ENCODE results near the gene PRODH2. TPM values are rescaled to one million over a fixed set of nuclear protein-coding genes. Genes with fewer than 3 reads are reported as not detected.

The PRODH2 gene
- total RNA-seq, 4 donors from 2014 or later = not detected

- TF ChIP-seq, protein P1, sequence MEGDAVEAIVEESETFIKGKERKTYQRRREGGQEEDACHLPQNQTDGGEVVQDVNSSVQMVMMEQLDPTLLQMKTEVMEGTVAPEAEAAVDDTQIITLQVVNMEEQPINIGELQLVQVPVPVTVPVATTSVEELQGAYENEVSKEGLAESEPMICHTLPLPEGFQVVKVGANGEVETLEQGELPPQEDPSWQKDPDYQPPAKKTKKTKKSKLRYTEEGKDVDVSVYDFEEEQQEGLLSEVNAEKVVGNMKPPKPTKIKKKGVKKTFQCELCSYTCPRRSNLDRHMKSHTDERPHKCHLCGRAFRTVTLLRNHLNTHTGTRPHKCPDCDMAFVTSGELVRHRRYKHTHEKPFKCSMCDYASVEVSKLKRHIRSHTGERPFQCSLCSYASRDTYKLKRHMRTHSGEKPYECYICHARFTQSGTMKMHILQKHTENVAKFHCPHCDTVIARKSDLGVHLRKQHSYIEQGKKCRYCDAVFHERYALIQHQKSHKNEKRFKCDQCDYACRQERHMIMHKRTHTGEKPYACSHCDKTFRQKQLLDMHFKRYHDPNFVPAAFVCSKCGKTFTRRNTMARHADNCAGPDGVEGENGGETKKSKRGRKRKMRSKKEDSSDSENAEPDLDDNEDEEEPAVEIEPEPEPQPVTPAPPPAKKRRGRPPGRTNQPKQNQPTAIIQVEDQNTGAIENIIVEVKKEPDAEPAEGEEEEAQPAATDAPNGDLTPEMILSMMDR (IDR thresholded peaks at IDR 0.05; ENCODE audit: low read depth) = no peak
Measured at GRCh38 chr19:35775046-35775297, 37.7 kb downstream of the PRODH2 start.

DNA sequence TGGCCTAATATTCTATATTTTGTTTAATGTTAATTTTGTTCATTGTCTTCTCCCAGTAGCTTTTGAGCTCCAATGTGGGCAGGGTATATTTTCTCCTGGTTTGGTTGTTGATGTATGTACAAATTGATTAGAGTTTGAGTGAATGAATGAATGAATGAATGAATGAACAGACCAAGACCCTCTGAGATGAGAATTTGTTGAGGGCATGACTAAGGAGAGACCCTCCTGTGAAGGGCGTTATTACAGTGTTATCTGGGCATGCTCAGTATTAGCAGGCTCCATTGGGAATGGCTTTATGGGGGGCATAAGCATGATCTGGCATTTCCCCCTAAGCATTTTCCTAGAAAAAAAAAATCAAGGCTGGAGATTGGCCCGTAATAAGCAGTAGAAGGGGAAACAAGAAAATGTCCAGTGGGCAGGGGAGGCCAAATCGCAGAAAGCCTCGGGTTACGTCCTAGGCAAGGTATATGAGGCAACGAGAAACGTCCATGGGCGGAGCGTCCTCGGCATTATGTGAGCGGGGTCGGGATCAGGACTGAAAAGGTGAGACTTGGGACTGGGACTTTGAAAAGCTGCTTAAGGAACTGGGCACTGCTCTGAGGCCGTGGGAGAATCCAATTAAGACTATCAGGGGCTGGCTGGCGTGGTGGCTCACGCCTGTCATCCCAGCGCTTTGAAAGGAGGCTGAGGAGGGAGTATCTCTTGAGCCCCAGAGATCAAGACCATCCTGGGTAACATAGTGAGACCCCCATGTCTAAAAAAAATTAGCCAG, 38.2 kb downstream of the PRODH2 start:
- TF ChIP-seq, protein P1 (IDR thresholded peaks at IDR 0.05; ENCODE audit: low read depth) = no peak

- TF ChIP-seq, protein P1 (IDR thresholded peaks at IDR 0.05; ENCODE audit: low read depth) = no peak
Measured at GRCh38 chr19:35773020-35773806, 39.4 kb downstream of the PRODH2 start.

DNA sequence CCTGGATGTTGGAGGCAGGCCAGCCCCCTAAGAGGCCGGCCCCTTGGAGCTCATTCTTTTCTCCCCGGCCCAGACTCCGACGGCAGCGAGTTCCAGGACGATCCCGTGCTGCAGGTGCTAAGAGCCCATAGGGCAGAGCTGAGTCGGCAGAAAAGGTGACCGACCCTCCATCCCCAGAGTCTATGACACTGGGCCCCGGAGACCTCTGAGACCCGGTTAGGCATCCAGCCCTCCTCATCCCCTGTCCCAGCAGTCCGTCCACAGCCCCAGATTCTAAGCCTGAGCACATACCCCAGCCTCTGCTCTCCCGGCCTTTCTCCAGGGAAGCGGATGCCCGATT, 44.6 kb downstream of the PRODH2 start:
- TF ChIP-seq, protein P1 (IDR thresholded peaks at IDR 0.05; ENCODE audit: low read depth) = no peak

- TF ChIP-seq, protein P1 (IDR thresholded peaks at IDR 0.05; ENCODE audit: low read depth) = no peak
Measured at GRCh38 chr19:35767288-35768081, 45.2 kb downstream of the PRODH2 start.

- TF ChIP-seq, protein P1 (IDR thresholded peaks at IDR 0.05; ENCODE audit: low read depth) = no peak
Measured at GRCh38 chr19:35766571-35767104, 46.0 kb downstream of the PRODH2 start.
